Measurements from ENCODE around the gene OR6J1. TPM values are rescaled to one million over a fixed set of nuclear protein-coding genes. Genes with fewer than 3 reads are reported as not detected.

OR6J1 gene
- total and polyA plus RNA-seq, 2 of the 13 experiments (the other 11 are each of a cell fraction or from before 2014, with no cell fraction given) = not detected

- intact Hi-C loops (cut with micrococcal nuclease; ENCODE audit: unreplicated experiment) = no loop called here
- POLR2A ChIA-PET = interaction anchor here (0.7 to 1.1 kb wide), 2 partner anchors 31 to 173 kb away, joined by 3 to 5 read pairs; partner anchors contain the start of gene OXA1L
- WGBS (ENCODE audit: low lambda C conversion rate) = 14% methylated on average over 2 of the region's 2 CpGs
These were observed 50.6 kb downstream of the OR6J1 start for GRCh38 chr14:22593601-22594000.

More at GRCh38 chr14:22593601-22594000, 50.6 kb downstream of the OR6J1 start:
- Histone ChIP-seq H2AFZ (ENCODE audit: low read length) (no peak overlapping the region), H3K9ac (ENCODE audit: insufficient read depth, low read depth, low read length) (no peak overlapping the region), H4K20me1 (ENCODE audit: insufficient read depth, low read length) (no peaks in the 10 kb centered on the region), H3K79me2 (ENCODE audit: insufficient read depth, low read length) (peaks cover 6% of the 10 kb centered on the region), H3K4me1 (ENCODE audit: insufficient read depth, low read length) (peaks cover 25% of the 10 kb centered on the region), H3K27ac (ENCODE audit: extremely low read length, insufficient read depth, low read length) (no peak overlapping the region), H3K36me3 (replicated peaks in 1 of 2; ENCODE audit: control insufficient read depth in 1 of 2, insufficient read depth in 2 of 2, low read length in 2 of 2) (no peaks in the 10 kb centered on the region), H3K4me3 (replicated peaks in 1 of 3; ENCODE audit: insufficient read depth in 1 of 3, low read depth in 2 of 3, low read length in 3 of 3) (no peak overlapping the region), H3K9me3 (ENCODE audit: low read length) (no peaks in the 10 kb centered on the region), H3K27me3 (ENCODE audit: control insufficient read depth in 1 of 2, insufficient read depth in 2 of 2, low read length in 2 of 2) (peaks cover 0 to 25% of the 10 kb centered on the region in 2 experiments; a peak in 2 of 5 replicates), H3K4me2 (ENCODE audit: low read depth, low read length) (no peak overlapping the region)
- DNase-seq (ENCODE audit: low spot score) (no peak), FAIRE-seq (no peak), ATAC-seq (no peak)
- CTCF ChIA-PET (ENCODE audit: low intra/inter-chr PET ratio, low total read pairs) = no interaction called here
- TF ChIP-seq SIN3A (IDR thresholded peaks at IDR 0.05; ENCODE audit: borderline replicate concordance, low read depth, low read length) (no peak), PRDM4 (CRISPR knock-in tag; IDR thresholded peaks at IDR 0.05; ENCODE audit: borderline replicate concordance) (no peak), ZFAT (CRISPR knock-in tag; conservative IDR thresholded peaks at IDR 0.05) (no peak), ZBTB38 (CRISPR knock-in tag; IDR thresholded peaks at IDR 0.05) (no peak), CHD2 (IDR thresholded peaks at IDR 0.05; ENCODE audit: low read depth, low read length) (no peak), ZNF776 (CRISPR knock-in tag; IDR thresholded peaks at IDR 0.05) (no peak), FOXA3 (CRISPR knock-in tag; IDR thresholded peaks at IDR 0.05) (no peak), TCF7L2 (IDR thresholded peaks at IDR 0.05; ENCODE audit: low read depth, low read length) (no peak), ZNF17 (CRISPR knock-in tag; IDR thresholded peaks at IDR 0.05) (no peak), CEBPB (IDR thresholded peaks at IDR 0.05; ENCODE audit: borderline replicate concordance, low read depth, low read length) (no peak), HNF4G (IDR thresholded peaks at IDR 0.05; ENCODE audit: borderline replicate concordance, low read depth, low read length) (no peak), HNF4G (CRISPR knock-in tag; IDR thresholded peaks at IDR 0.05; ENCODE audit: borderline replicate concordance, low read depth) (no peak), ESRRA (CRISPR knock-in tag; IDR thresholded peaks at IDR 0.05; ENCODE audit: low read depth) (no peak), ZBTB8A (CRISPR knock-in tag; IDR thresholded peaks at IDR 0.05; ENCODE audit: borderline replicate concordance, low read depth) (no peak), ZFY (CRISPR knock-in tag; IDR thresholded peaks at IDR 0.05) (no peak), NFE2 (CRISPR knock-in tag; IDR thresholded peaks at IDR 0.05) (no peak), ZSCAN30 (CRISPR knock-in tag; IDR thresholded peaks at IDR 0.05) (no peak)
- no TSS peak for BruUV-seq (replicated peaks)
- in situ Hi-C loops (cut with HindIII; ENCODE audit: extremely low pct_ligation_motif_present, low pct_unique_long_range_greater_than_20kb) = loop anchor here (25.0 kb wide), 1 partner anchor 1519 kb away; the partner anchor contains the start of genes DCAF11 and NRL
